ENCODE measurements around the gene PSMB7.

Gene PSMB7

GRCh38 chr9:124356745-124357390, 58.4 kb downstream of the PSMB7 start:
- DNase-seq (ENCODE audit: low spot score) = no peak

- no peak for DNase-seq (ENCODE audit: low spot score)
These were observed 59.1 kb downstream of the PSMB7 start for GRCh38 chr9:124355941-124356744.

- no peak for DNase-seq (ENCODE audit: low spot score)
These were observed 60.0 kb downstream of the PSMB7 start for GRCh38 chr9:124355039-124355940.

GRCh38 chr9:124354346-124355038, 60.8 kb downstream of the PSMB7 start:
- DNase-seq (ENCODE audit: low spot score) = no peak

GRCh38 chr9:124353811-124354274, 61.4 kb downstream of the PSMB7 start:
- DNase-seq (ENCODE audit: low spot score) = no peak

- DNase-seq (ENCODE audit: low spot score) = no peak
These were observed 62.0 kb downstream of the PSMB7 start for GRCh38 chr9:124353166-124353768.

- DNase-seq (ENCODE audit: low spot score) = no peak
These were observed 62.6 kb downstream of the PSMB7 start for GRCh38 chr9:124352616-124353015.

GRCh38 chr9:124351672-124352468, 63.4 kb downstream of the PSMB7 start:
- no peak for DNase-seq (ENCODE audit: low spot score)

GRCh38 chr9:124350494-124351263, 64.6 kb downstream of the PSMB7 start:
- DNase-seq (ENCODE audit: low spot score) = no peak

GRCh38 chr9:124349675-124350493, 65.4 kb downstream of the PSMB7 start:
- no peak for DNase-seq (ENCODE audit: low spot score)

GRCh38 chr9:124349267-124349666, 66.0 kb downstream of the PSMB7 start:
- no peak for DNase-seq (ENCODE audit: low spot score)

GRCh38 chr9:124348831-124349230, 66.4 kb downstream of the PSMB7 start:
- no peak for DNase-seq (ENCODE audit: low spot score)

GRCh38 chr9:124348363-124348762, 66.9 kb downstream of the PSMB7 start:
- DNase-seq (ENCODE audit: low spot score) = no peak

GRCh38 chr9:124347968-124348358, 67.3 kb downstream of the PSMB7 start:
- no peak for DNase-seq (ENCODE audit: low spot score)

- no peak for DNase-seq (ENCODE audit: low spot score)
These were observed 67.9 kb downstream of the PSMB7 start for GRCh38 chr9:124347206-124347967.

- DNase-seq (ENCODE audit: low spot score) = no peak
These were observed 68.7 kb downstream of the PSMB7 start for GRCh38 chr9:124346347-124347163.

GRCh38 chr9:124345751-124346281, 69.4 kb downstream of the PSMB7 start:
- DNase-seq (ENCODE audit: low spot score) = no peak

Data from kidney capillary endothelial cell (primary cell).